Skeletal muscle tissue (tissue), 4 donors: ENCODE measurements around the gene TMEM86B. TPM values are rescaled to one million over a fixed set of nuclear protein-coding genes. Genes with fewer than 3 reads are reported as not detected.

ENCODE experiments used
- H3K27ac ChIP-seq: one replicate; pipeline ENCODE4 v1.7.0; 2013; ENCODE audit warnings: mild to moderate bottlenecking, low read depth, low read length, inconsistent platforms
- H3K27me3 ChIP-seq, 3 donors: one replicate each; pipeline ENCODE4 v1.7.0; 2013; ENCODE audit warnings: low read length in 3 of 3; ENCODE audit not compliant: control insufficient read depth in 3 of 3, insufficient read depth in 3 of 3
- H3K36me3 ChIP-seq, 3 donors: one replicate each; pipeline ENCODE4 v1.7.0; 2013; ENCODE audit warnings: low read length in 3 of 3; ENCODE audit not compliant: control insufficient read depth in 3 of 3, insufficient read depth in 3 of 3
- H3K4me1 ChIP-seq, 3 donors: one replicate each; pipeline ENCODE4 v1.7.0; 2013; ENCODE audit warnings: low read length in 3 of 3, mild to moderate bottlenecking in 3 of 3; ENCODE audit not compliant: control insufficient read depth in 3 of 3, insufficient read depth in 3 of 3
- H3K4me3 ChIP-seq, 3 donors: one replicate each; pipeline ENCODE4 v1.7.0; 2013; ENCODE audit warnings: low read length in 3 of 3
- H3K9ac ChIP-seq, 3 donors: one replicate each; pipeline ENCODE4 v1.7.0; 2013; ENCODE audit warnings: low read length in 3 of 3, mild to moderate bottlenecking in 3 of 3, moderate library complexity in 2 of 3, low read depth in 1 of 3
- H3K9me3 ChIP-seq, 3 donors: one replicate each; pipeline ENCODE4 v1.7.0; 2013; ENCODE audit warnings: low read length in 3 of 3; ENCODE audit not compliant: control insufficient read depth in 3 of 3
- total RNA-seq: library from RNA; depleted of rRNA; stranded (reverse); fragments of >200 nt; gene quantifications from one replicate; pipeline ENCODE4 v1.2.3, GENCODE V29; 2014
- donor health status: Osteomylitis.

Gene TMEM86B
- total RNA-seq, 1 donor from 2014 or later = 0.52 TPM

GRCh38 chr19:55231391-55232285 is 3.1 kb upstream of the TMEM86B start:
- no peaks in the 10 kb centered on the region for H3K27me3 ChIP-seq
- H3K4me3 ChIP-seq = no peak overlapping the region
- no peak overlapping the region for H3K27ac ChIP-seq
- H3K9ac ChIP-seq = no peak overlapping the region
- peaks cover 59 to 61% (median 60%) of the 10 kb centered on the region in 3 donors for H3K36me3 ChIP-seq
- no peaks in the 10 kb centered on the region for H3K4me1 ChIP-seq
- H3K9me3 ChIP-seq = no peaks in the 10 kb centered on the region

GRCh38 chr19:55230780-55231179 is 2.2 kb upstream of the TMEM86B start:
- Histone ChIP-seq H3K4me1 (no peaks in the 10 kb centered on the region), H3K27ac (no peak overlapping the region), H3K4me3 (no peak overlapping the region), H3K27me3 (no peaks in the 10 kb centered on the region), H3K36me3 (peaks cover 52 to 58% (median 57%) of the 10 kb centered on the region in 3 donors), H3K9me3 (no peaks in the 10 kb centered on the region), H3K9ac (no peak overlapping the region)

GRCh38 chr19:55230329-55230728 is 1.8 kb upstream of the TMEM86B start:
- Histone ChIP-seq H3K36me3 (peaks cover 51 to 57% (median 57%) of the 10 kb centered on the region in 3 donors), H3K27ac (no peak overlapping the region)

GRCh38 chr19:55229789-55230182 is 1.2 kb upstream of the TMEM86B start:
- Histone ChIP-seq H3K9ac (no peak overlapping the region), H3K9me3 (no peaks in the 10 kb centered on the region), H3K4me3 (no peak overlapping the region), H3K4me1 (no peaks in the 10 kb centered on the region), H3K27me3 (no peaks in the 10 kb centered on the region), H3K36me3 (peaks cover 46 to 56% (median 52%) of the 10 kb centered on the region in 3 donors), H3K27ac (no peak overlapping the region)

More at GRCh38 chr19:55230329-55230728, 1.8 kb upstream of the TMEM86B start:
- Histone ChIP-seq H3K27me3 (no peaks in the 10 kb centered on the region), H3K4me3 (no peak overlapping the region), H3K9me3 (no peaks in the 10 kb centered on the region), H3K4me1 (no peaks in the 10 kb centered on the region), H3K9ac (no peak overlapping the region)

GRCh38 chr19:55229145-55229788 is 704 bp upstream of the TMEM86B start:
- Histone ChIP-seq H3K4me3 (no peak overlapping the region), H3K27ac (no peak overlapping the region), H3K9me3 (no peaks in the 10 kb centered on the region), H3K27me3 (no peaks in the 10 kb centered on the region), H3K4me1 (no peaks in the 10 kb centered on the region), H3K36me3 (peaks cover 41 to 52% (median 47%) of the 10 kb centered on the region in 3 donors), H3K9ac (no peak overlapping the region)

- Histone ChIP-seq H3K4me1 (no peaks in the 10 kb centered on the region), H3K4me3 (no peak overlapping the region), H3K27ac (no peak overlapping the region), H3K9me3 (no peaks in the 10 kb centered on the region), H3K27me3 (no peaks in the 10 kb centered on the region), H3K9ac (no peak overlapping the region), H3K36me3 (peaks cover 34 to 50% (median 47%) of the 10 kb centered on the region in 3 donors)
These were observed 560 bp downstream of the TMEM86B start for GRCh38 chr19:55228015-55228391.

- no peaks in the 10 kb centered on the region for H3K4me1 ChIP-seq
- peaks cover 30 to 49% (median 45%) of the 10 kb centered on the region in 3 donors for H3K36me3 ChIP-seq
- no peak overlapping the region for H3K27ac ChIP-seq
These were observed 1.1 kb downstream of the TMEM86B start for GRCh38 chr19:55227241-55228014.

GRCh38 chr19:55226788-55227187 is 1.8 kb downstream of the TMEM86B start:
- Histone ChIP-seq H3K4me3 (no peak overlapping the region), H3K4me1 (no peaks in the 10 kb centered on the region), H3K9me3 (no peaks in the 10 kb centered on the region), H3K36me3 (peaks cover 24 to 43% (median 39%) of the 10 kb centered on the region in 3 donors), H3K27ac (no peak overlapping the region), H3K27me3 (no peaks in the 10 kb centered on the region), H3K9ac (no peak overlapping the region)

More at GRCh38 chr19:55227241-55228014, 1.1 kb downstream of the TMEM86B start:
- H3K9ac ChIP-seq = no peak overlapping the region
- H3K4me3 ChIP-seq = no peak overlapping the region
- H3K9me3 ChIP-seq = no peaks in the 10 kb centered on the region
- no peaks in the 10 kb centered on the region for H3K27me3 ChIP-seq

GRCh38 chr19:55226273-55226672 is 2.3 kb downstream of the TMEM86B start:
- Histone ChIP-seq H3K9me3 (no peaks in the 10 kb centered on the region), H3K9ac (no peak overlapping the region), H3K4me3 (no peak overlapping the region), H3K36me3 (peaks cover 19 to 38% (median 34%) of the 10 kb centered on the region in 3 donors), H3K27me3 (no peaks in the 10 kb centered on the region), H3K27ac (no peak overlapping the region), H3K4me1 (no peaks in the 10 kb centered on the region)
